GM13977 (cell line): Measurements from ENCODE around the gene LAMP5.

ENCODE experiments used
- DNase-seq: peaks from one replicate; pipeline ENCODE4 v3.0.0; 2012; ENCODE audit warnings: low spot score
- CTCF ChIP-seq: IDR thresholded peaks from 2 replicates; pipeline ENCODE4 v1.5.1; 2012; ENCODE audit warnings: mild to moderate bottlenecking, control low read depth; ENCODE audit not compliant: insufficient read depth; ENCODE audit errors: extremely low read depth, missing control alignments
- in situ Hi-C: fragments of 300-500 bp; cut with MboI; formaldehyde crosslinking; loops from one replicate; pipeline ENCODE4 v1.12.0; 2022; ENCODE audit warnings: low sequenced_read_pairs, low pct_unique_long_range_greater_than_20kb, mixed read lengths, inconsistent platforms; ENCODE audit not compliant: unreplicated experiment

LAMP5 gene

GRCh38 chr20:9510911-9511310 lies 3.5 kb upstream of the LAMP5 start:
- DNase-seq = no peak
- no peak for TF ChIP-seq CTCF

GRCh38 chr20:9514072-9514460 lies 324 bp upstream of the LAMP5 start:
- TF ChIP-seq CTCF = no peak
- DNase-seq = no peak
- in situ Hi-C loops = loop anchor here (10.0 kb wide), 1 partner anchor 91 kb away; no protein-coding TSS in a partner anchor

More at GRCh38 chr20:9510911-9511310, 3.5 kb upstream of the LAMP5 start:
- in situ Hi-C loops = loop anchor here (10.0 kb wide), 1 partner anchor 94 kb away; no protein-coding TSS in a partner anchor

GRCh38 chr20:9515214-9515585 lies 810 bp downstream of the LAMP5 start:
- in situ Hi-C loops = loop anchor here (10.0 kb wide), 1 partner anchor 90 kb away; no protein-coding TSS in a partner anchor
- no peak for DNase-seq
- TF ChIP-seq CTCF = no peak

GRCh38 chr20:9515741-9516233 lies 1.4 kb downstream of the LAMP5 start:
- TF ChIP-seq CTCF = no peak
- no peak for DNase-seq
- in situ Hi-C loops = loop anchor here (10.0 kb wide), 1 partner anchor 89 kb away; no protein-coding TSS in a partner anchor

- DNase-seq = no peak
- in situ Hi-C loops = loop anchor here (10.0 kb wide), 1 partner anchor 88 kb away; no protein-coding TSS in a partner anchor
- peak; percentile 9 for TF ChIP-seq CTCF
Observed at GRCh38 chr20:9516234-9516871, 2.0 kb downstream of the LAMP5 start.

GRCh38 chr20:9517297-9518162 lies 3.1 kb downstream of the LAMP5 start:
- TF ChIP-seq CTCF = no peak
- in situ Hi-C loops = loop anchor here (10.0 kb wide), 1 partner anchor 87 kb away; no protein-coding TSS in a partner anchor
- DNase-seq = no peak
